Spleen (tissue), 7 donors: ENCODE measurements around the gene KCNAB2.

Source experiments
- CTCF ChIP-seq, 11 experiments: fragments of 200-600 bp in 7 of 11; fragments of 450-650 bp in 4 of 11; sonication (generic) in 4 of 11; IDR thresholded peaks in 8 of 11; conservative IDR thresholded peaks in 3 of 11; 1 replicate in 7 of 11; 2 replicates in 4 of 11; pipeline versions ENCODE4 v1.4.0 to v1.8.0; 2016 to 2021; ENCODE audit warnings: antibody characterized with exemption in 11 of 11, inconsistent platforms in 4 of 11, mild to moderate bottlenecking in 1 of 11
- POLR2A ChIP-seq, 3 donors: fragments of 450-650 bp; IDR thresholded peaks; one replicate each; pipeline ENCODE4 v1.5.1; 2017; ENCODE audit warnings: antibody characterized with exemption in 3 of 3, mild to moderate bottlenecking in 1 of 3
- donor health status: DM: no; HTN: no; CAD: no; lungs with moderate emphysema.
- donor health status: DM: no; HTN: no; CAD: no.
- donor health status: DM: no; HTN: no; CAD: no.

DNA sequence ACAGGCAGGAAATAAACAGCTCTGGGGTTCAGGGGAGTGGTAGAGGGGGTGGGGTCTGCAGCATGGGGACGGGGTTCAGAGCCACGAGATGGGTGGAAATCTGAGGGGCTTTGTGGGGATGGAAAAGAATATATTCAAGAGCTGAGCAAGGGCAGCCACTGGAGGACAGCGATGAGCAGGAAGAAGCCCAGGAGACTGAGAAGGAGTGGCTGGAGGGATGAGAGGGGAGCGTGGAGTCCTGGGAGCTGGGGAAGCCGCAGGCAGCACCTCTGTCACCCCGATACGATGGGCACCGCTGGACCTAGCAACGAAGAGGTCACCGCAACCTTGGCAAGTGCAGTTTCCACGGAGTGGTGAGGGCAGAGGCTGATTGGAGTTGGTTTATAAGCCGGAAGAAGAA, 10.0 kb upstream of the KCNAB2 start:
- TF ChIP-seq CTCF (IDR thresholded peaks at IDR 0.05 in 8 of 11, conservative IDR thresholded peaks at IDR 0.05 in 3 of 11) (no peak), POLR2A (IDR thresholded peaks at IDR 0.05) (no peak)
